ENCODE data around the gene HPN.
"Not testable (repeated sequence)": the region's sequence is repeated elsewhere in the genome, so short reads cannot be mapped to it uniquely, and the experiment has no call there.

HPN gene

GRCh38 chr19:35044317-35045117 is 3.0 kb downstream of the HPN start:
- peak; percentile 74 to 75 for DNase-seq

DNA sequence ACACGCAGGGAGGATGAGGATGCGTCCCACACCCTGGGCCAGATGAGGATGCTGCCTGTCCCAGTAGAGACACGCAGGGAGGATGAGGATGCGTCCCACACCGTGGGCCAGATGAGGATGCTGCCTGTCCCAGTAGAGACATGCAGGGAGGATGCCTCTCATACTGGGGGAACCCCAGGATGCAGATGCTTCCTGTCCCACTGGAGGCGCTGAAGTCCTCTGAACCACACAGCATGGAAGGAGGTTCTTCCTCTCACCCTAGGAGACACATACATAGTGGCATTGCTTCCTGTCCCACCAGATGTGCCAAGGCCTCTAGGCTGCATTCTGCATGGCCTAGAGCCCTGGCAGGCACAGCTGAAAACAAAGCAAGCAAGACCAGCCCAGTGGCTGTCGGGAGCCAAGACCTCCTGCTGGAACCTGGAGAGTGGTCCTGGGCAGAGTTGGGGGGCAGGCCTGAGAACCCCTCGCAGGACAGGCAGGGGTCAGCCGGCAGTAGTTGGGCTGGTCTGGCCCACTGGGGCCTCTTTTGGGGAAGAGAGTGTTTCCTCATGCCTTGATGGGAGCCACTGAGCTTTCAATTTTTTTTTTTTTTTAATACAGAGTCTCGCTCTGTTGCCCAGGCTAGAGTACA is 4.3 kb downstream of the HPN start:
- peak; percentile 23 to 39 for DNase-seq

GRCh38 chr19:35046461-35046860 is 4.9 kb downstream of the HPN start:
- DNase-seq = no peak

DNA sequence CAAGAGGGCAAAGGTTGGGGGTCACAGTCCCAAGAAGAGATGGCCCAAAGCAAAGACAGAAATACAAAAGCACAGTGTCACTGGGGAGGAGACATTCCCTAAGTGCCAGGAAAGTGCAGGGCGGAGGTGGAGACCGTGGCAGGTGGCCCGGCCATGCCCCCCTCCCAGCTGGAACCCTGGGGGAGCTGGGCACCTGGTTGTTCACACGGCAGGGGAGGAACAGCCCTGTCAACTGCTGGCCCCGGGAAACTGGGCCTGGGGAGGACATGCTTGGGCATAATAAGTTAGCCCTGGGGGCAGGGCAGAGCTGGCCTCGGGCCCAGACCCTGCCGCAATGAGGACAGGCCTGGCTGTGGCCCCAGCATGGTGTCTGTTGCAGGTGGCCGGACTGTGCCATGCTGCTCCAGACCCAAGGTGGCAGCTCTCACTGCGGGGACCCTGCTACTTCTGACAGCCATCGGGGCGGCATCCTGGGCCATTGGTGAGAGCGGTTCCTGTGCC is 7.4 kb downstream of the HPN start:
- no peak for DNase-seq

DNA sequence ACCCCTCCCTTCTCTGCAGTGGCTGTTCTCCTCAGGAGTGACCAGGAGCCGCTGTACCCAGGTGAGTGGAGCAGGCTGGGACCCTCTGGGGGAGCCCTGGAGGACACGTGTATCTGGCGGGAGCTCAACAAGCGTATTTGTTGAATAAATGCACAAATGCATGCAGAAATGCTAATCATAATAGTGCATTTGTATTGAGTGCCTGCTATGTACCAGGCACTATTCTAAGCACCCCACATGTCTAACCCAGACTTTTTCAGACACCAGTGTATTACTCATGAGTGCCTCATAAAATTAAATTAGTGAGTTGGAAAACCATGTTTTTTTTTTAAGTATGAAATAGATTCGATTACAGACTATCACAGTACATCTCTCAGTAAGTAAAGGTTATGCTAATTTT is 7.9 kb downstream of the HPN start:
- DNase-seq = no peak

DNA sequence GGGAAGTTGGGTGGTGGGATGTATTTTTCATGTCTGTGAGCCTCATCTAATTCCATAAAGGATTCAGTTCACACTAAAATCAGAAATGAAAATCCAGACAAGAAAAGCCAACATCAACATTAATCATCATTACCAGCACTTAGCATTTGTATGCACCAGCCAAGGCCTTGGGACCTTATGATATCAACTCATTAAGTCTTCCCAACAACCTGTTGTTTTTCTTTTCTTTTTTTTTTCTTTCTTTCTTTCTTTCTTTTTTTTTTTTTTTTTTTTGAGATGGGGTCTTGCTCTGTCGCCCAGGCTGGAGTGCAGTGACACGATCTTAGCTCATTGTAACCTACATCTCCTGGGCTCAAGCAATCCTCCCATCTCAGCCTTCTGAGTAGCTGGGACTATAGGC is 9.1 kb downstream of the HPN start:
- DNase-seq = not testable (repeated sequence)

GRCh38 chr19:35051268-35051667 is 9.7 kb downstream of the HPN start:
- not testable (repeated sequence) for DNase-seq

DNA sequence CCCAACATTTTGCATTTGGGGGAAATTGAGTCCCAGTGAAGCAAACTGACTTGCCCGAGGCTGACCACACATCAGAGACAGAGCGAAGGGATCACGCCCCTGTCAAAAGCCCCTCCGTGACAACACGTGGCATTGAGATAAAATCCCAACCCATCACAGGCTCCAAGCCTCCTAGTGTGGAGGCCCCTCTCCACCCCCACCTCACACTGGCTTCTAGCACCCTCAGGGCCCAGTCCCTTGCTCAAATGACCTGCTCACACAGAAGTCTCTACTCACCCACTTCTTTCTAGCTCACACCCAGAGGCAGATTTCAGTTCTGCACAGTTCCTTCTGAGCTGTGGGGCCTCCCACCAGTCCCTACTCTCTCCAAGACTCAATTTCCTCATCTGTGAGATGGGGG is 10.3 kb downstream of the HPN start:
- no peak for DNase-seq

DNA sequence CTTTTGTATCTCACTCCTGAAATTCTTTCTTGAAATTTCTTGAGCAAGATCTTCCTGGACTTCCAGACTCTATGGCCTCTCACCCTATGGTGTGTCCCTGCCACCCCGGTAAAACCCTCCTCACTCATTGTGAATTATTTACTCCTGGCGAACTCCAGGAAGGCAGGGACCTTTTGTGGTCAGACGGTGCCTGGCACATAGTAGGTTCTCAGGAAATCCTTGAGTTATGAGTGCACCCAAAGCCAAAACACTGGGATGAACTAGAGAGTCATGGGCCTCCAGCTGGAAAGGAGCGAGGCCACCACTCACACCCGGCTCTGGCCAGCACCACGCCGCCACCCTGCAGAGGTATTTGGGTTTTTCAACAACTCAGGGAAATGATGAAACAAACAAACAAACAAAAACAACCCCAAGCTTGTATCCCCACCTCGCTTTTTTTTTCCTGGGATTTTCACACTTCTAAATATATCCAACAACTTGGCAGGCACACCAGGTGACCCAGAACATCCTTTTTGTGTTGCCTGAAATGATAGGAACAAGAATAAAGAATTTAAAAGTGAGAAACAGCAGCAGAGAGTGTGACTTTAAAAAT is 11.2 kb downstream of the HPN start:
- no peak for DNase-seq

- DNase-seq = no peak
These were observed 12.3 kb downstream of the HPN start for GRCh38 chr19:35053667-35054293.

- DNase-seq = no peak
These were observed 13.1 kb downstream of the HPN start for GRCh38 chr19:35054626-35055025.

DNA sequence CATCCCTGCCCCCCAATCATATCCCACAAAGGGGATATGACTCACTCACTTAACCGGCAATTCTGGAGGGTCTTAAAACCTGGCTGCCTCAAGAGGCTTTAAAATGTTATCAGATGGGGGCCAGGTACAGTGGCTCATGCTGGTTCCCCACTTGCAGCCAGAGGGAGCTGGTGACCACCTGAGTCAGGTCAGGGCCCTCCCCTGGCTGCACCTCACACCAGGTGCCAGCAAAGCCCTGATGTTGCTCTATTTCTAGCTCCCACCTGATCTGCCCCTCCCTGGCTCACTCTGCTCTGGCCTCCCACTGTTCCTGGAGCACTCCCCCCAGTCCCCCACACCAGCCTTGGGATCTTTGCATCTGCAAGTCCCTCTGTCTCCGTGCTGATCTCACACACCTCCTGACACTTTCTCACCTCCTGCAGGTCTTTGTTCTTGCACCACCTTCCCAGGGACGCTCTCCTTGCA is 14.2 kb downstream of the HPN start:
- DNase-seq = no peak

GRCh38 chr19:35056513-35057063 is 15.1 kb downstream of the HPN start:
- no peak for DNase-seq

DNA sequence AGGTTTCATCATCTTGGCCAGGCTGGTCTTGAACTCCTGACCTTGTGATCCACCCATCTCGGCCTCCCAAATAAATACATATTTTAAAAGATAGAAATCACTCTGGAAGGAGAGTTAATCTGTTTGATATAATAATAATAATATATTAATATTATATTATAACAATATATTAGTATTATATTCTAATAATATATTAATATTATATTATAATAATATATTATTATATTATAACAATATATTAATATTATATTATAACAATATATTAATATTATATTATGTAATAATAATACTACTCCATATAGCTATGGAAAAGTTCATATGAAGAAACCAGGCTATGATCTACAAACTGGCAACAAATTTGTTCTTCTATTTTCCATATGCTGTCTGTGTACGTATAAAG is 16.8 kb downstream of the HPN start:
- DNase-seq = no peak

- no peak for DNase-seq
These were observed 17.7 kb downstream of the HPN start for GRCh38 chr19:35059006-35059798.

- no peak for DNase-seq
These were observed 18.2 kb downstream of the HPN start for GRCh38 chr19:35059799-35060091.

- DNase-seq = no peak
These were observed 18.8 kb downstream of the HPN start for GRCh38 chr19:35060160-35060855.

DNA sequence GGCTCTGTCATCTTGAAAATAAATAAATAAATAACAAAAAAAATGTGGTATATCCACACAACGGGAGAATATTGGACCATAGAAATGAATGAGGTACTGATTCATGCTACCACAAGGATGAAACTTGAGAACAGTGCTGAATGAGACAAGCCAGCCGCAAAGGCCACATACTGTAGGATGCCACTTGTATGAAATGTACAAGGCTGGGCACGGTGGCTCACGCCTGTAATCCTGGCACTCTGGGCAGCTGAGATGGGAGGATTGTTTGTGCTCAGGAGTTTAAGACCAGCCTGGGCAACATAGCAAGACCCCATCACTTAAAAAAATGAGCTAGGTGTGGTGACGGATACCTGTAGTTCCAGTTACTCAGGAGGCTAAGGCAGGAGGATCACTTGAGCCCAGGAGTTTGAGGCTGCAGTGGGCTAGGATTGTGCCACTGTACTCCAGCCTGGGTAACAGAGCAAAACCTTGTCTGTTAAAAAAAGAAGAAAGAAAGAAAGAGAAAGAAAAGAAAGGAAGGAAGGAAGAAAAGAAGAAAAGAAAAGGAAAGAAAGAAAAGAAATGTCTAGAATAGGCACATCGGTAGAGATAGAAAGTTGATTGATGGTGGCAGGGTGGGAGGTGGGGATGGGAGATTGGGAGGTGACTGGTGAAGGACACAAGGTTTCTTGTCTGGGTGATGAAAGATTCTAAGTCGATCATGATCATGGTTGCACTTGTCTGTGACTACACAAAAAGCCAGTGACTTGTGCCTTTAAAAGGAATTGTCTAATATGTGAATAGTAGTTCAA is 20.3 kb downstream of the HPN start:
- no peak for DNase-seq

- DNase-seq = no peak
These were observed 21.4 kb downstream of the HPN start for GRCh38 chr19:35062942-35063341.

- no peak for DNase-seq
These were observed 22.7 kb downstream of the HPN start for GRCh38 chr19:35063940-35064818.
